HCT116 (cell line): Measurements from ENCODE around the gene ANKHD1. TPM values are rescaled to one million over a fixed set of nuclear protein-coding genes. Genes with fewer than 3 reads are reported as not detected.

Experiments used
- ATAC-seq: fragments of 200-7000 bp; cut with Tn5 transposase; 2 replicates; pipeline ENCODE4 v1.9.1; 2020; ENCODE audit warnings: mild to moderate bottlenecking, moderate library complexity
- BruUV-seq: library from RNA; stranded (reverse); fragments of 400-500 nt; replicated peaks from 2 replicates; lab custom pipeline; 2021; lab: Mats Ljungman, UMichigan
- CTCF ChIA-PET: fragments of 300-600 bp; sonication (Branson Sonifier 250); formaldehyde crosslinking; loops from one replicate; lab custom pipeline; 2021; ENCODE audit warnings: antibody characterized with exemption; lab: Charles Lee
- POLR2A ChIA-PET: fragments of 300-600, 350-600 bp; sonication (Branson Sonifier 250); formaldehyde crosslinking; loops from one replicate; lab custom pipeline; 2021; ENCODE audit warnings: antibody characterized with exemption; lab: Charles Lee
- RAD21 ChIA-PET, 2 experiments: fragments of 300-600 bp; sonication (Branson Sonifier 250); formaldehyde crosslinking; loops; one replicate each; lab custom pipeline; 2023; ENCODE audit warnings: low total read pairs in 2 of 2; ENCODE audit not compliant: uncharacterized antibody in 2 of 2, unreplicated experiment in 2 of 2, low non-redundant PET in 1 of 2; lab: Charles Lee
- DNase-seq: peaks from one replicate; pipeline ENCODE4 v3.0.0-alpha.2; 2010; ENCODE audit warnings: low read depth, low spot score
- H2AFZ ChIP-seq: fragments of 200-600 bp; shearing (Covaris generic), sonication (generic); 2 replicates; pipeline ENCODE4 v1.6.1; 2017; ENCODE audit warnings: low read depth, mixed run types, mixed read lengths, antibody characterized with exemption, low read length; ENCODE audit not compliant: poor library complexity, severe bottlenecking
- H3K27ac ChIP-seq: 2 replicates; pipeline ENCODE4 v1.5.1; 2012; ENCODE audit warnings: low read depth, low read length
- H3K27me3 ChIP-seq: fragments of 200-600 bp; sonication (generic); 2 replicates; pipeline ENCODE4 v1.6.1; 2016; ENCODE audit warnings: mixed run types, low read length, mixed read lengths; ENCODE audit not compliant: insufficient read depth
- H3K36me3 ChIP-seq, 2 experiments: fragments of 200-500 bp in 1 of 2; fragments of 200-600 bp in 1 of 2; sonication (Bioruptor generic) in 1 of 2; sonication (generic) in 1 of 2; 2 replicates each; pipeline versions ENCODE4 v1.5.1 to v1.6.1; 2014 to 2016; ENCODE audit warnings: low read length in 2 of 2, inconsistent platforms in 1 of 2, mixed read lengths in 1 of 2, mixed run types in 1 of 2; ENCODE audit not compliant: insufficient read depth in 2 of 2, control insufficient read depth in 1 of 2
- H3K4me1 ChIP-seq, 2 experiments: fragments of 200-600 bp in 1 of 2; sonication (generic) in 1 of 2; 2 replicates each; pipeline versions ENCODE4 v1.5.1 to v1.6.1; 2012 to 2017; ENCODE audit warnings: low read length in 2 of 2, inconsistent platforms in 1 of 2, mild to moderate bottlenecking in 1 of 2, mixed read lengths in 1 of 2, mixed run types in 1 of 2, moderate library complexity in 1 of 2; ENCODE audit not compliant: insufficient read depth in 2 of 2, control insufficient read depth in 1 of 2
- H3K4me2 ChIP-seq: fragments of 200-600 bp; sonication (generic); 2 replicates; pipeline ENCODE4 v1.6.1; 2017; ENCODE audit warnings: mixed run types, low read length, mixed read lengths
- H3K4me3 ChIP-seq, 2 experiments: fragments of 200-600 bp in 1 of 2; sonication (generic) in 1 of 2; replicated peaks in 1 of 2; 2 replicates each; pipeline ENCODE4 v1.5.1; 2011 to 2016; ENCODE audit warnings: low read length in 2 of 2, control low read depth in 1 of 2, low read depth in 1 of 2, mild to moderate bottlenecking in 1 of 2, mixed read lengths in 1 of 2, mixed run types in 1 of 2
- H3K79me2 ChIP-seq: fragments of 200-600 bp; sonication (generic); 2 replicates; pipeline ENCODE4 v1.6.1; 2017; ENCODE audit warnings: mild to moderate bottlenecking, mixed run types, low read length, moderate library complexity, mixed read lengths; ENCODE audit not compliant: insufficient read depth
- H3K9ac ChIP-seq: fragments of 200-600 bp; sonication (generic); 2 replicates; pipeline ENCODE4 v1.6.1; 2016; ENCODE audit warnings: low read length, mixed read lengths
- H3K9me2 ChIP-seq: fragments of 200-600 bp; sonication (generic), shearing (Covaris generic); 2 replicates; pipeline ENCODE4 v1.6.1; 2017; ENCODE audit warnings: mixed run types, mild to moderate bottlenecking, moderate library complexity; ENCODE audit not compliant: insufficient read depth
- H3K9me3 ChIP-seq, 2 experiments: fragments of 200-500 bp in 1 of 2; fragments of 200-600 bp in 1 of 2; sonication (Bioruptor generic) in 1 of 2; sonication (generic) in 1 of 2; 2 replicates each; pipeline ENCODE4 v1.6.1; 2014 to 2017; ENCODE audit warnings: low read length in 2 of 2, mixed read lengths in 2 of 2, inconsistent platforms in 1 of 2, low read depth in 1 of 2, mild to moderate bottlenecking in 1 of 2, mixed run types in 1 of 2, moderate library complexity in 1 of 2; ENCODE audit not compliant: control insufficient read depth in 1 of 2, insufficient read depth in 1 of 2
- H4K20me1 ChIP-seq: fragments of 200-600 bp; sonication (generic), shearing (Covaris generic); 2 replicates; pipeline ENCODE4 v1.6.1; 2017; ENCODE audit warnings: mixed run types, mild to moderate bottlenecking, moderate library complexity; ENCODE audit not compliant: insufficient read depth
- CEBPB ChIP-seq: IDR thresholded peaks from 2 replicates; pipeline ENCODE4 v1.6.1; 2012; ENCODE audit warnings: low read depth
- ELF1 ChIP-seq: IDR thresholded peaks from 2 replicates; pipeline ENCODE4 v1.6.1; 2012; ENCODE audit warnings: low read depth, borderline replicate concordance
- EZH2 ChIP-seq: fragments of 200-600 bp; sonication (generic); IDR thresholded peaks from 2 replicates; pipeline ENCODE4 v1.6.1; 2017; ENCODE audit warnings: antibody characterized with exemption, mixed run types
- FOSL1 ChIP-seq: IDR thresholded peaks from 2 replicates; pipeline ENCODE4 v1.6.1; 2012; ENCODE audit warnings: low read depth
- POLR2AphosphoS5 ChIP-seq: IDR thresholded peaks from 2 replicates; pipeline ENCODE4 v1.6.1; 2011; ENCODE audit warnings: mild to moderate bottlenecking, low read depth, low read length, moderate library complexity
- SIN3A ChIP-seq: IDR thresholded peaks from 2 replicates; pipeline ENCODE4 v1.6.1; 2012; ENCODE audit warnings: low read depth
- SP1 ChIP-seq: IDR thresholded peaks from 2 replicates; pipeline ENCODE4 v1.6.1; 2012; ENCODE audit warnings: low read depth
- SRF ChIP-seq: IDR thresholded peaks from 2 replicates; pipeline ENCODE4 v1.6.1; 2012; ENCODE audit warnings: low read depth
- YY1 ChIP-seq: IDR thresholded peaks from 2 replicates; pipeline ENCODE4 v1.6.1; 2011; ENCODE audit warnings: low read length, low read depth, moderate library complexity, mild to moderate bottlenecking; ENCODE audit not compliant: insufficient replicate concordance; ENCODE audit errors: extremely low read depth
- ZFX ChIP-seq: fragments of 450-650 bp; IDR thresholded peaks from 2 replicates; pipeline ENCODE4 v1.6.1; 2017
- intact Hi-C: fragments of 100-400 bp; cut with micrococcal nuclease; formaldehyde crosslinking; loops from 2 replicates; pipeline ENCODE4 v1.10.0; 2022
- total RNA-seq: library from RNA; stranded (reverse); gene quantifications from one replicate; pipeline ENCODE4 v1.2.1, GENCODE V29; 2021; ENCODE audit not compliant: unreplicated experiment
- TF ChIP-seq, protein P1 (sequence below), 3 experiments: fragments of 200-600 bp in 1 of 3; sonication (generic) in 1 of 3; IDR thresholded peaks in 2 of 3; conservative IDR thresholded peaks in 1 of 3; 2 replicates each; pipeline ENCODE4 v1.5.1; 2012 to 2017; ENCODE audit warnings: low read depth in 2 of 3, low read length in 2 of 3, antibody characterized with exemption in 1 of 3, borderline replicate concordance in 1 of 3, control low read depth in 1 of 3, mild to moderate bottlenecking in 1 of 3, mixed read lengths in 1 of 3, mixed run types in 1 of 3, moderate library complexity in 1 of 3; ENCODE audit not compliant: insufficient read depth in 1 of 3
- TF ChIP-seq, protein P2 (sequence below): IDR thresholded peaks from 2 replicates; pipeline ENCODE4 v1.6.1; 2012

ANKHD1 gene
- total RNA-seq, 1 experiment from 2014 or later, result 80.8 TPM

DNA sequence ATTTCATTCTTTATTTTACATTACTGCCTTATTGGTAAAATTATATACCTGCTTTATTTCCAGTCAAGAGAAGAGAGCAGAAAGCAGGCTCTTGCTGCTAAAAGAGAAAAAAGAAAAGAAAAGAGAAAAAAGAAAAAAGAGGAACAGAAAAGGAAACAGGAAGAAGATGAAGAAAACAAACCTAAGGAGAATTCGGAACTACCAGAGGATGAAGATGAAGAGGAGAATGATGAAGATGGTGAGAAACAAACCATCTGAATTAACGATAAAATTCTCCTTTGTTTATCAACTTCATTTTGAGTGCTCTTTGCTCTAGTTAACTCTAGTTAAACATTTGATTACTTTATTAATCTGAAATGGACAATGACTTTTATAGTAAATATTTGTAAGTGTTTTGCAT is 122.4 kb downstream of the ANKHD1 start (continued):
- TF ChIP-seq YY1 (no peak), ZFX (no peak), FOSL1 (no peak), SP1 (no peak), SIN3A (no peak)
- TF ChIP-seq, protein P1, sequence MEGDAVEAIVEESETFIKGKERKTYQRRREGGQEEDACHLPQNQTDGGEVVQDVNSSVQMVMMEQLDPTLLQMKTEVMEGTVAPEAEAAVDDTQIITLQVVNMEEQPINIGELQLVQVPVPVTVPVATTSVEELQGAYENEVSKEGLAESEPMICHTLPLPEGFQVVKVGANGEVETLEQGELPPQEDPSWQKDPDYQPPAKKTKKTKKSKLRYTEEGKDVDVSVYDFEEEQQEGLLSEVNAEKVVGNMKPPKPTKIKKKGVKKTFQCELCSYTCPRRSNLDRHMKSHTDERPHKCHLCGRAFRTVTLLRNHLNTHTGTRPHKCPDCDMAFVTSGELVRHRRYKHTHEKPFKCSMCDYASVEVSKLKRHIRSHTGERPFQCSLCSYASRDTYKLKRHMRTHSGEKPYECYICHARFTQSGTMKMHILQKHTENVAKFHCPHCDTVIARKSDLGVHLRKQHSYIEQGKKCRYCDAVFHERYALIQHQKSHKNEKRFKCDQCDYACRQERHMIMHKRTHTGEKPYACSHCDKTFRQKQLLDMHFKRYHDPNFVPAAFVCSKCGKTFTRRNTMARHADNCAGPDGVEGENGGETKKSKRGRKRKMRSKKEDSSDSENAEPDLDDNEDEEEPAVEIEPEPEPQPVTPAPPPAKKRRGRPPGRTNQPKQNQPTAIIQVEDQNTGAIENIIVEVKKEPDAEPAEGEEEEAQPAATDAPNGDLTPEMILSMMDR (IDR thresholded peaks at IDR 0.05 in 2 of 3, conservative IDR thresholded peaks at IDR 0.05 in 1 of 3; ENCODE audit: borderline replicate concordance in 1 of 3, insufficient read depth in 1 of 3, low read depth in 2 of 3, low read length in 2 of 3), result no peak

DNA sequence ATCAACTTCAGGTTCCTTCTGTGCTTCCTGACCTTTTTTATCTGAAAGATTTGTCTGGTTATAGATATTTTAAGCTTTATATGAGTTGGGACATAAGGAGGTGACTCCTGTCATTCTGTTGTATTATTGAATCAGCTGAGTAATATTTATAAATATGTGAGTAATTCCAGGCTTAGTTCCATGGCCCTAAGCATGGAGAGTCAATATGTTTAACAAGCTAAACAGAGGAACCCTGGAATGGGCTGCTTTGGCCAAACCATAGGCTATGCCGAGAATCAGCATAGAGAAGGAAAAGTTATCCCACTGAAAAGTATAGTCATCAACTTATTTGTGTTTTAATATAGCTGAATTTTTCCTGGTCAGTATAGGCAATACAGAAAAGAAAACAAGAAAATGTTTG is 138.6 kb downstream of the ANKHD1 start:
- ChIA-PET RAD21 (interaction anchor here in 1 of 2 experiments (0.5 kb wide), 1 partner anchor 182 kb away, joined by 3 read pairs; no protein-coding TSS in a partner anchor), CTCF (no interaction called here), POLR2A (no interaction called here)
- Histone ChIP-seq H3K36me3 (peaks cover 22 to 31% of the 10 kb centered on the region in 2 experiments; a peak in 3 of 4 replicates), H3K4me1 (no peaks in the 10 kb centered on the region), H3K4me2 (no peak overlapping the region), H3K27me3 (no peaks in the 10 kb centered on the region), H2AFZ (no peak overlapping the region), H3K9ac (no peak overlapping the region), H3K4me3 (no peak overlapping the region), H3K9me3 (no peaks in the 10 kb centered on the region), H3K27ac (no peak overlapping the region), H4K20me1 (no peaks in the 10 kb centered on the region), H3K9me2 (no peaks in the 10 kb centered on the region), H3K79me2 (no peaks in the 10 kb centered on the region)
- DNase-seq (no peak), ATAC-seq (no peak)
- no peak for TF ChIP-seq FOSL1
- TF ChIP-seq SRF, result no peak
- TF ChIP-seq, protein P2, sequence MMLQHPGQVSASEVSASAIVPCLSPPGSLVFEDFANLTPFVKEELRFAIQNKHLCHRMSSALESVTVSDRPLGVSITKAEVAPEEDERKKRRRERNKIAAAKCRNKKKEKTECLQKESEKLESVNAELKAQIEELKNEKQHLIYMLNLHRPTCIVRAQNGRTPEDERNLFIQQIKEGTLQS, result no peak
- no peak for TF ChIP-seq ELF1
- TF ChIP-seq POLR2AphosphoS5, result no peak
- TF ChIP-seq CEBPB, result no peak
- TF ChIP-seq EZH2, result no peak
- no peak for TF ChIP-seq YY1
- no peak for TF ChIP-seq ZFX
- no TSS peak for BruUV-seq
- intact Hi-C loops, result no loop called here
